IPS-NIHi7 (cell line): Measurements from ENCODE around the gene PGGHG.
"Not testable (repeated sequence)": the region's sequence is repeated elsewhere in the genome, so short reads cannot be mapped to it uniquely, and the experiment has no call there.

Source experiments
- DNase-seq: peaks from one replicate; pipeline ENCODE4 v3.0.0; 2012; ENCODE audit warnings: mixed read lengths; ENCODE audit errors: extremely low spot score

Gene PGGHG

DNA sequence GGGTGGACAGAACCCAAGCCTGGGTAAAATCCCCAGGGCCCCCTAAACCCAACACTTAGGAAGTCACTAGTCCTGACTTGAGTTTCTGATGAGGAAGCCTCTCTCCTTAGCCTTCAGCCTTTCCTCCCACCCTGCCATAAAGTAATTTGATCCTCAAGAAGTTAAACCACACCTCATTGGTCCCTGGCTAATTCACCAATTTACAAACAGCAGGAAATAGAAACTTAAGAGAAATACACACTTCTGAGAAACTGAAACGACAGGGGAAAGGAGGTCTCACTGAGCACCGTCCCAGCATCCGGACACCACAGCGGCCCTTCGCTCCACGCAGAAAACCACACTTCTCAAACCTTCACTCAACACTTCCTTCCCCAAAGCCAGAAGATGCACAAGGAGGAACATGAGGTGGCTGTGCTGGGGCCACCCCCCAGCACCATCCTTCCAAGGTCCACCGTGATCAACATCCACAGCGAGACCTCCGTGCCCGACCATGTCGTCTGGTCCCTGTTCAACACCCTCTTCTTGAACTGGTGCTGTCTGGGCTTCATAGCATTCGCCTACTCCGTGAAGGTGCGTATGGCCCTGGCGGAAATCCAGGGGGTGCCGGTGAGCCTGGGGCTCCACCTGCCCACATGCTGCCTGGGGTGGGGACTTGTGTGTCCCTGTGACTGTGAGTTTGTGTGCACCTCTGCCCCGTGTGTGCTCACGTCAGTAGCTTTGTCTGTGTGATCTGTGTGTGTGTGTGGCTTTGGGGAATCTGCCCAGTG is 25.0 kb downstream of the PGGHG start, which contains the start of gene IFITM1:
Gene IFITM1 (plus strand): TSS at position 254 of the 767 bp plus-strand sequence. CDS start 131 bp downstream, at position 385.
- peak; percentile 66 for DNase-seq

GRCh38 chr11:314554-314875 is 25.6 kb downstream of the PGGHG start:
- not testable (repeated sequence) for DNase-seq

DNA sequence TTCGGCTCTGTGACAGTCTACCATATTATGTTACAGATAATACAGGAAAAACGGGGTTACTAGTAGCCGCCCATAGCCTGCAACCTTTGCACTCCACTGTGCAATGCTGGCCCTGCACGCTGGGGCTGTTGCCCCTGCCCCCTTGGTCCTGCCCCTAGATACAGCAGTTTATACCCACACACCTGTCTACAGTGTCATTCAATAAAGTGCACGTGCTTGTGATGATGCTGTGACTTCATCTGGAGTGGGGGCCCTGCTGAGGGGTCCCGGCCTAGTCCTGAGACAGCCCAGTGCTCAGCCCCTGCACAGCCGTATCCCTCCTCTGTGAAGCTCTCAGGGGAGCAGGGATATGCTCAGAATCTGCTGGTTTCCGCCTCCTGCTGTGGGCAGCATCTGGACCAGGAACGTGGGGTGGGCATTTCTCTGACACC is 26.1 kb downstream of the PGGHG start:
- no peak for DNase-seq

DNA sequence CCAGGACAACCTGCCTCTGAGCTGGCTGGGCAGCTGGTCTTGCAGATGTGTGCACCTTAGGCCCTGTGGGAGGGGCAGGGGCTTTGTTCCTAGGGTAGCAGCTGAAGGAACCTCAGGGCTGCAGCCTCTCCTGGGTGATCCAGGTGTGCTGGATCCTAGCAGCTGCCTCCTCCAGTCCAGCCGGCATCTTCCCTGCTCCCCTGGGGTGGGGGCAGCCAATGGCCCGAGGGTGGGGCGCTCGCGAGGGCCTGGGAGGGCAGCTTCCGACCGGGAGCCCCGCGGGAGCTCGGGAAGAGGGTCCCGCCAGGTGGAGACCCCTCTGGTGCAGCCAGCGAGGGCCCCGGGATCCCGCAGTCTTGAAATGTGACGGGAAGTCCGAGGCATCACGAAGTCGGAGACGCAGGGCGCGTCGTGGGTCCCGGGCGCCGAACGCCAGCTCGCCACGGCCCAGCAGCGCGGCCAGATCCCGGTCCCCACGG is 26.6 kb downstream of the PGGHG start:
- DNase-seq: no peak

DNA sequence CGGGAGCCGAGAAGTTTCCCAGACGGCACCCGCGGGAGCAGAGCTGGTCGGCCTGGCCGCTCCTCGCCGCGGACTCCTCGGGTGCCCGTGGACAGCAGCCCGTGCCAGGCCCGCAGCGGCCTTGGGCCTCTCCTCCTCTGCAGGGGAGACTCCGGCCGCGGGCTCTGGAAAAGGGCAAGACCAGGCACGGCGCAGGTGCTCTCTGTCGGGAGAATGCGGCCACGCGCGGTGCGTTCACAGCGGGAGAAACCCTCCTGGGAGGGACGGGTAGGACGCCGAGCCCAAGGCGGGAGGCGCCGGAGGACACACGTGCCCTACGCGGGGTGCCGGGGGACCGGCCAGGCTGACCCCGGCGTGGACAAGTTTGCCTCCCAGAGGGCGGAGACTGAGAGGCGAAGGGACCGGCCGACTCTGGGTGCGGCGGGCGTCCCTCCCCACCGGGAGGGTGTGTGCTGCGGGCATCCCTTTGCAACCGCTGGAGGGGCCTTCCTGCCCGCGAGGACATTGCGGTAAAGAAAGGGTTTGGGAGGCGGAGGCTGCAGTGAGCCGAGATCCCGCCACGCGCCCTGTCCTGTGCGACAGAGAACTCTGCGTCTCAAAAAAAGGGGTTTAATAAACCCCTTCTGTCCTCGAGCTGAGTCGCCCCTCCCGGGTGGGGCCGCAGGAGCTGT is 27.2 kb downstream of the PGGHG start:
- DNase-seq: no peak

- DNase-seq: no peak
Observed at GRCh38 chr11:316891-317301, 28.0 kb downstream of the PGGHG start.

DNA sequence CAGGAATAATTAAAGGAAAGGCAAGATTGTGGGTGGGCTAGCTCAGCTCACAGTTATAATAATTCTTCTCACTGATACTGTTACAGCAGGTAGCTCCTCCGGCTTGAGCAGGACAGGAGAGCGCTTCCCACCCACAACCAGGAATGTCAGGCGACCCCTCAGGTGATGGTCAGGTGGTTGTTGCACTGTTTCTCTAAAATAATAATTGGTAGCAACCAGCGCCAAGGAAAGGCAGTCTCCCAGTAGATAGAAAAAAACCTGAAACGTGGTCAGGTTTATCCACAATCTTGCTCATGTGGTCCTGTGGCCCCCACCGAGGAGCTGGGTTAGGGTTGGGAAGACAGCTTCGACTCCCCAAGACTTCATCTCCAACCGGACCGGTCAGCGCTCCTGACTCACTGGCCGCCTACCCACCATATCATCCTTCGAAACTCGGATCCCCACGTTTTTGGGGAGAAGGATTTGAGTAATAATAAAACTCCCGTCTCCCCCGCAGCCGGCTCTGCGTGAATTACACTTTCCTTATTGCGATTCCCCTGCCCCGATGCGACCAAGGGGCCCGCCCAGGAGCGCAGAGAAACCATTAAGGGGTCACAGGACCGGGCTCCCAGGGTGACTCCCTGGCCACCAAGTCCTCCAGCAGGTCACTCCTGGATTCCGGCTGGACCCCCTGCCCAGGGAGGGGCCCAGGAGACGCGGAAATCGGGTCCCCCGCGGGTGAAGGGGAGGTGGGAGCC is 28.9 kb downstream of the PGGHG start:
- not testable (repeated sequence) for DNase-seq

DNA sequence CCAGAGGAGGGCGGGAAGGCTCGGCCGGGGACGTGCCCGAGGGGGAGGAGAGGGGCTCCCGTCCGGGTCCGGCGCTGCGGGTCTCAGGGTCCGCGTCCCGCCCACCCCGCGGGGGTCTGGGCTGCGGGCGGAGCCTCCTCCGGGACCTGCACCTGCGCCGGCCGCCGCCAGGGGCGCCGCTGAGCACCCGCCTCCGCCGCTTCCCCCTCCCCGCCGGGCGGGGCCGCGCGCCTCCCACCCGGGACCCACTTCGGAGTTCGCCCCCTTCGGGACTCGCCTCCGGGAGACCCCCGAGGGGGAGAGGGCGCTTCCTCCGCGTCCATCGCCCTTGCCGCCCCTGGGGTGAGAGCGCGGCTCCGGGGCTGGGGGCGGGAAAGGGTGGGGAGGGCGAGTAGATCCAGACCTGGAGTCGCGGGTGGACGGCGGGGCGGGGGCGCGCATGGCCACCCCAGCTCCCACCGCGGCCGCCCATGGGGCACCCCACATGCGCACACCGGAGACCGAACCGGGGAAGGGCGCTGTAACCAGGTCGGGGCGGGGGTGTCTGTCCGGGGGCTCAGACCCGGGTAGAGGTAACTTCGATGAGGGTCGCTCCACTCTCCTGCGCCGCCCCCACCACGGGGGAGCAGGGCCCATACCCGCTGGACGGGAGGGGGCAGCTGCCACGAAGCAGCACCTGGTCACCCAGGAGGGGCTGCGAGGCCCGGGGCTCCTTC is 29.6 kb downstream of the PGGHG start:
- not testable (repeated sequence) for DNase-seq

- DNase-seq: not testable (repeated sequence)
Observed at GRCh38 chr11:319121-319887, 30.4 kb downstream of the PGGHG start.

DNA sequence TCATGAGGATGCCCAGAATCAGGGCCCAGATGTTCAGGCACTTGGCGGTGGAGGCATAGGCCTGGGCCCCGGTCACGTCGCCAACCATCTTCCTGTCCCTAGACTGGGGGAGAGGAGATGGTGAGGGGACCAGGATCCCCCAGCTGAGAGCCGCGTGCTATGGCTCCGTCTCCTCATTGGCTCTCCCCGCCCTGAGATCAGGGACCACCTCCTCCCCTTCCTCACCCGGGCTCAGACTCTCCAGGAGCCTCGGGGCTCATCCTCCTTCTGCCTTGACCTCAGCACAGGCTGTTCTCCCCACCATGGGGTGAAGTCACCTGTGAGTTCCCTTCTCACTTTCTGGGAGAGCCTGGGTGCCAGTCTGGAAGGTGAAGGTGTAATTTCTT is 31.0 kb downstream of the PGGHG start:
- not testable (repeated sequence) for DNase-seq

DNA sequence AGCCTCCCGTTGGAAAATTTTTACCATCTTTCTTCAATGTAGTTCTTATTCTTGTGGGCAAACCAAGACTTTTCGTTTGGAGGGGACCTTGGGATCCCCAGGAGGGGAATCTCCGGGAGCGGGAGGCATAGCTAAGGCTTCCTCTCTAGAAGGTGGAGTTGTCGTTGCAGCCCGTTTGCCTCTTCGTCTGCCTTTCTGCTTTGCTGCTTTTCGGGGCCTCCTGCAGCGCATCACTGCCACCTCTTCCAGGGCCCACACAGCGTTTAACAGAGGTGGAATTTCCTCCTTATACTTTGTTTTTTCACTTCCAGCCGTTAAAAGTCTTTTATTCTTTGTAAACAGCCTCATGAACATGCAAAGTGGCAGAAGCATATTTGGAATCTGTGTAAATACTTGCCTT is 35.2 kb downstream of the PGGHG start:
- DNase-seq: peak; percentile 7

DNA sequence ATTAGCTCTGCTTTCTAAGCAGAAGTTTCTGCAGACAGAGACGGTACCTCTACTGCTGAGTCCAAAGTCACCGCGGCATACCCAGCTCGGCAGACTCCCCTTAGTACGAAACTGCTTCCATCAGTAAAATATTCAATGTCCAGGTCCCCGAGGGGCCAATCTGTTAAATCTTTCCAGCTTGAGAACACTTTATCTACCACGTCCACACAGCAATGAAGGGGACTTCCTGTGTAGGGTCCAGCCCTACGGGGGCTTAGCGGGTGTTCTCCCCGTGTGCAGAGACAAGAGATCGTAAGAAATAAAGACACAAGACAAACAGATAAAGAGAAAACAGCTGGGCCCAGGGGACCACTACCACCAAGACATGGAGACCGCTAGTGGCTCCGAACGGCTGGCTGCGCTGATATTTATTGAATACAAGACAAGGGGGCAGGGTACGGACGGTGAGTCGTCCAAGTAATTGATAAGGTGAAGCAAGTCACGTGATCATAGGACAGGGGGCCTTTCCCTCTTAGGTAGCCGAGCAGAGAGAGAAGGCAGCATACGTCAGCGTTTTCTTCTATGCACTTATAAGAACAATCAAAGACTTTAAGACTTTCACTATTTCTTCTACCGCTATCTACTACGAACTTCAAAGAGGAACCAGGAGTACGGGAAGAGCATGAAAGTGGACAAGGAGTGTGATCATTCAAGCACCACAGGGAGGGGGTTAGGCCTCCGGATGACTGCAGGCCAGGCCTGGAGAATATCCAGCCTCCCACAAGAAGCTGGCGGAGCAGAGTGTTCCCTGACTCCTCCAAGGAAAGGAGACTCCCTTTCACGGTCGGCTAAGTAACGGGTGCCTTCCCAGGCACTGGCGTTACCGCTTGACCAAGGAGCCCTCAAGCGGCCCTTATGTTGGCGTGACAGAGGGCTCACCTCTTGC is 35.9 kb downstream of the PGGHG start:
- not testable (repeated sequence) for DNase-seq

DNA sequence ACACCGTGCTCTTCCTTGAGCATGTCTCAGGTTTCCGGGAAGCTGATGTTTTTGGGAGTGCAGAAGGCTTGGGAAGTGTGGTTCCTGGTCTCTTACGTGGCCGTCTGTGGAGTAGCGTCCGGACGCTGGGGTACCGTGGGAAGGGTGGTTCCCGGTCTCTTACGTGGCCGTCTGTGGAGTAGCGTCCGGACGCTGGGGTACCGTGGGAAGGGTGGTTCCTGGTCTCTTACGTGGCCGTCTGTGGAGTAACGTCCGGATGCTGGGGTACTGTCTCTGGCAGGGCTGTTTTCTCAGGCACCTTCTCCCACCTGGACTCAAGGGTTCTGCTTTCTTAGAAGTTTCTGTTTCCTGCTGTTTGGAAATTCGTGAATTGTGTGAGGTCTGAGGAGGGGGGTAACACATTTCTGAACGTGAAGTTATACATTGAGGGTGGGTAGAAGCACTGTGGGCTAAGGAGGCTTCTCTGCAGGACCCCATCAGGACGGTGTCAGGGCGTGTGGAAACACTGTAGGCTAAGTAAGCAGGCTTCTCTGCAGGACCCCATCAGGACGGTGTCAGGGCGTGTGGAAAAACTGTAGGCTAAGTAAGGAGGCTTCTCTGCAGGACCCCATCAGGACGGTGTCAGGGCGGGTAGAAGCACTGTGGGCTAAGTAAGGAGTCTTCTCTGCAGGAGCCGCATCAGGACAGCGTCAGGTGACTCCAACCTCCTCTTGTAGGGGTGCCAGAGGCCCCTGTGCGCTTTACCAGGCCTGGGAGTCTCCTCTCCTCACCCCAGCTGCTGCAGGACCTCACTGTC is 37.1 kb downstream of the PGGHG start:
- DNase-seq: peak; percentile 5

DNA sequence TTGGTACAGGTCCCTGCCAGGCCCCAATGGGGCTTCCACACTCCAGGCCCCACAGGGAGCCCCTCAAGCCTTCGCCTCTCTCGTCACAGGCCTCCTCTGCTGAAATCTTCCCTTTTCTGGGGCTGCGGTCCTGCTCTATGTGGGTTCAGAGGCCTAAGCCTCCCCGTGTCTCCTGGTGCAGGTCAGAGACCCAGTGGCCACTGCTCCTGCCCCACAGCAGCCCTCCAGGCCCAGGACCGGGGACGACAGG is 37.6 kb downstream of the PGGHG start:
- DNase-seq: no peak

- peak; percentile 1 for DNase-seq
Observed at GRCh38 chr11:326842-327580, 38.1 kb downstream of the PGGHG start.

DNA sequence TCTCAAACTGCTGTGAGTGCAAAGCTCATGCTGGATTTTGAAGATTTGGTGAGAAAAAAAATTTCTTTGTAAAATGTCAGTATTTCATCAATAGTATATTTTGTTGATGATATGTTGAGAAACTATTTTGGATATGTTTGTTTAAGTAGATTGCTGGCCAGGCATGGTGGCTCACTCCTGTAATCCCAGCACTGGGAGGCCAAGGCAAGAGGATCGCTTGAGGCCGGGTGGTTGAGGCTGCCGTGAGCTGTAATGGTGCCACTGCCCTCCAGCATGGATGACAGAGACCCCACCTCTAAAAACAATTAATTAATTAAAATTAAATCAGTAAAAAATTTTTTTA is 38.6 kb downstream of the PGGHG start:
- DNase-seq: no peak

DNA sequence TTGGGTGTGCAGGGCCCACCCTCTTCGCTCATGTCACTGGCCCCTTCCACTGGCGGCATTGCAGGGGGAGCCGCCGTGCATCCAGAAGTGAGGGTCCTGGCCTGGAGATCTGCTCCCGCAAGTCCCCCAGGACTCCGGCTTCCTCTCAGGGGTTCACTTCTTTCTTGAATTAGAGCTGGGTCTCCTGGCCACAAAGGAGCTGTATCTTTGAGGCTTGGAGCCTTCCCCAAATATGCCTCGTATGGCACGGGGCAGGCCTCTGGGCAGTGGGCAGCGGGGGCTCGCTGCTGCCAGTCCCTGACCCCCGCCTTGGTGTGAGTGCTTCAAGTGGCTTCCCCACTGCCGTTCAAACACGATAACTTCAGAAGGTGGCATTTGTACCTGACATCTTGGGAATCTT is 39.1 kb downstream of the PGGHG start:
- peak; percentile 2 for DNase-seq

- not testable (repeated sequence) for DNase-seq
Observed at GRCh38 chr11:328516-329100, 39.7 kb downstream of the PGGHG start.
